ENCODE data around the gene PUM1. TPM values are rescaled to one million over a fixed set of nuclear protein-coding genes. Genes with fewer than 3 reads are reported as not detected.

The PUM1 gene
- total and polyA plus RNA-seq, 2 of the 8 experiments (the other 6 are each of a cell fraction or from before 2014, with no cell fraction given): 122 to 177 TPM

- Histone ChIP-seq H2BK5ac (ENCODE audit: low read depth, low read length) (no peak overlapping the region), H2AFZ (ENCODE audit: low read length) (no peak overlapping the region), H3K79me1 (ENCODE audit: low read depth, low read length) (peaks cover 2% of the 10 kb centered on the region; the same call in 1 of the 2 replicates), H3K4me1 (replicated peaks in 1 of 4; ENCODE audit: control insufficient read depth in 3 of 4, insufficient read depth in 4 of 4, low read length in 3 of 4) (no peaks in the 10 kb centered on the region), H3K4me2 (ENCODE audit: insufficient read depth in 1 of 2, low read depth in 2 of 2, low read length in 2 of 2) (no peak overlapping the region), H3K4me3 (ENCODE audit: extremely low read depth in 1 of 4, insufficient read depth in 2 of 4, low read depth in 3 of 4, low read length in 4 of 4) (no peak overlapping the region), H3K27ac (ENCODE audit: low read depth, low read length) (no peak overlapping the region), H3K9ac (replicated peaks in 1 of 4; ENCODE audit: extremely low read depth in 1 of 4, low read depth in 3 of 4, low read length in 3 of 4) (no peak overlapping the region), H3K36me3 (ENCODE audit: control insufficient read depth in 2 of 4, insufficient read depth in 4 of 4, low read length in 3 of 4) (peaks cover 21 to 87% (median 56%) of the 10 kb centered on the region in 4 experiments; a peak in 7 of 8 replicates), H2BK12ac (ENCODE audit: low read depth, low read length) (no peak overlapping the region), H3K18ac (ENCODE audit: extremely low read depth, low read length) (no peak overlapping the region), H3K14ac (ENCODE audit: insufficient read length) (no peak overlapping the region), H3K23me2 (ENCODE audit: low read depth, low read length) (no peaks in the 10 kb centered on the region), H2BK20ac (ENCODE audit: low read length) (no peak overlapping the region), H2BK120ac (replicated peaks; ENCODE audit: low read depth, low read length) (no peak overlapping the region), H3K4ac (replicated peaks; ENCODE audit: insufficient read length, low read depth, low read length) (no peak overlapping the region), H3K79me2 (ENCODE audit: control insufficient read depth in 1 of 2, insufficient read depth in 2 of 2, low read length in 2 of 2) (peaks cover 0 to 68% of the 10 kb centered on the region in 2 experiments; a peak in 2 of 4 replicates), H3K23ac (ENCODE audit: insufficient read length) (no peak overlapping the region), H3K27me3 (replicated peaks in 1 of 4; ENCODE audit: control insufficient read depth in 3 of 4, extremely low read depth in 1 of 4, insufficient read depth in 3 of 4, low read length in 3 of 4) (no peaks in the 10 kb centered on the region), H2BK15ac (ENCODE audit: low read length) (no peak overlapping the region), H2AK5ac (ENCODE audit: low read depth, low read length) (no peak overlapping the region), H4K8ac (ENCODE audit: extremely low read depth, insufficient read depth, low read length) (no peak overlapping the region), H4K5ac (ENCODE audit: insufficient read length, low read depth, low read length) (no peak overlapping the region), H4K91ac (replicated peaks; ENCODE audit: insufficient read length, low read length) (no peak overlapping the region), H3K56ac (replicated peaks; ENCODE audit: insufficient read length, low read depth, low read length) (no peak overlapping the region), H3K9me3 (ENCODE audit: insufficient read depth in 2 of 2, low read depth in 1 of 2, low read length in 1 of 2) (no peaks in the 10 kb centered on the region), H4K20me1 (replicated peaks in 1 of 2; ENCODE audit: control insufficient read depth in 1 of 2, insufficient read depth in 2 of 2, low read length in 2 of 2) (peaks cover 9 to 13% of the 10 kb centered on the region in 2 experiments)
- ChIA-PET POLR2A (ENCODE audit: partially characterized antibody) (interaction anchor here (0.8 to 1.4 kb wide), 2 partner anchors 8 kb away, joined by 3 to 4 read pairs; no protein-coding TSS in a partner anchor), CTCF (ENCODE audit: partially characterized antibody) (interaction anchor here (1.2 to 1.6 kb wide), 2 partner anchors 9 to 200 kb away, joined by 3 to 4 read pairs; no protein-coding TSS in a partner anchor)
- WGBS, 2 experiments (ENCODE audit: extremely low coverage in 1 of 2, insufficient coverage in 1 of 2, insufficient read length in 1 of 2, insufficient replicate concordance in 2 of 2, low coverage in 1 of 2, low lambda C conversion rate in 2 of 2, missing lambda C conversion rate in 1 of 2): 93% methylated on average over 7 of the region's 8 CpGs; no CpG with 5 or more reads in 1 of the 2 experiments
- FAIRE-seq (no peak), DNase-seq (ENCODE audit: low read depth in 1 of 2, low spot score in 2 of 2) (no peak)
- no peak for TF ChIP-seq HDAC2 (IDR thresholded peaks at IDR 0.05; ENCODE audit: borderline replicate concordance in 1 of 2, low read depth in 2 of 2, low read length in 2 of 2)
- no peak for TF ChIP-seq RXRA (IDR thresholded peaks at IDR 0.05; ENCODE audit: insufficient read depth, low read depth, low read length)
- no peak for TF ChIP-seq FOSL1 (IDR thresholded peaks at IDR 0.05; ENCODE audit: insufficient read depth, low read depth, low read length)
- no peak for TF ChIP-seq SUZ12 (IDR thresholded peaks at IDR 0.05; ENCODE audit: low read length)
- no peak for TF ChIP-seq CEBPB (IDR thresholded peaks at IDR 0.05; ENCODE audit: low read depth, low read length)
- no peak for TF ChIP-seq POLR2AphosphoS5 (IDR thresholded peaks at IDR 0.05; ENCODE audit: low read depth, low read length)
- no peak for TF ChIP-seq ASH2L (IDR thresholded peaks at IDR 0.05; ENCODE audit: low read length)
- TF ChIP-seq CTCF (IDR thresholded peaks at IDR 0.05; ENCODE audit: control extremely low read depth in 1 of 3, insufficient read depth in 1 of 3, low read depth in 1 of 3, low read length in 3 of 3): no peak
- no peak for TF ChIP-seq NRF1 (IDR thresholded peaks at IDR 0.05; ENCODE audit: low read depth, low read length)
- TF ChIP-seq CTBP2 (IDR thresholded peaks at IDR 0.05; ENCODE audit: borderline replicate concordance, insufficient read depth, insufficient read length, low read length): no peak
These were observed 99.5 kb downstream of the PUM1 start for GRCh38 chr1:30965924-30966599.

Measured in H1 (cell line).